ENCODE measurements around the gene MEAF6. TPM values are rescaled to one million over a fixed set of nuclear protein-coding genes. Genes with fewer than 3 reads are reported as not detected.
A peak's percentile ranks its signal among the peaks of the same experiment; 100 is the strongest.
"Not testable (repeated sequence)": the region's sequence is repeated elsewhere in the genome, so short reads cannot be mapped to it uniquely, and the experiment has no call there.

Gene MEAF6
- total and polyA plus RNA-seq, 7 donors, result 27.2 to 109 (median 35.4) TPM

GRCh38 chr1:37544530-37544929, 30.0 kb upstream of the MEAF6 start:
- ATAC-seq (no peak), DNase-seq (no peak)
- WGBS, 3 donors, result 96 to 97% (median 97%) methylated on average over 21 of the region's 21 CpGs
- H3K27ac ChIP-seq, result no peak overlapping the region
- H3K4me1 ChIP-seq, result no peaks in the 10 kb centered on the region
- TF ChIP-seq CTCF (IDR thresholded peaks at IDR 0.05), result no peak
- intact Hi-C loops (cut with DNase I), result no loop called here
- peaks cover 5 to 90% of the 10 kb centered on the region in 2 donors for H3K36me3 ChIP-seq (ENCODE audit: insufficient read depth in 1 of 2, low read depth in 1 of 2)
- H3K9me3 ChIP-seq, result no peaks in the 10 kb centered on the region
- H3K4me3 ChIP-seq, result no peak overlapping the region
- H3K27me3 ChIP-seq (ENCODE audit: insufficient read depth in 3 of 3, low read length in 2 of 3), result no peaks in the 10 kb centered on the region

GRCh38 chr1:37540036-37540785, 25.6 kb upstream of the MEAF6 start:
- Histone ChIP-seq H3K36me3 (ENCODE audit: insufficient read depth in 1 of 2, low read depth in 1 of 2) (peaks cover 10 to 87% of the 10 kb centered on the region in 2 donors), H3K4me3 (no peak overlapping the region), H3K27ac (no peak overlapping the region), H3K9me3 (no peaks in the 10 kb centered on the region), H3K27me3 (ENCODE audit: insufficient read depth in 3 of 3, low read length in 2 of 3) (no peaks in the 10 kb centered on the region), H3K4me1 (no peaks in the 10 kb centered on the region)
- intact Hi-C loops (cut with DNase I), result no loop called here
- WGBS, 3 donors, result 93 to 95% (median 93%) methylated on average over 30 of the region's 30 CpGs
- no peak for ATAC-seq
- no peak for DNase-seq
- no peak for TF ChIP-seq CTCF (IDR thresholded peaks at IDR 0.05)

- H3K4me3 ChIP-seq; H3K9me3 ChIP-seq; H3K27me3 ChIP-seq (ENCODE audit: insufficient read depth in 3 of 3, low read length in 2 of 3); DNase-seq; ATAC-seq; H3K27ac ChIP-seq; intact Hi-C loops (cut with DNase I); H3K4me1 ChIP-seq: not testable (repeated sequence)
- WGBS, 3 donors, result 91 to 95% (median 94%) methylated on average over 10 of the region's 10 CpGs
- H3K36me3 ChIP-seq (ENCODE audit: insufficient read depth in 1 of 2, low read depth in 1 of 2), result peaks cover 7 to 77% of the 10 kb centered on the region in 2 donors
Measured at GRCh38 chr1:37539154-37539553, 24.6 kb upstream of the MEAF6 start.

GRCh38 chr1:37537378-37537777, 22.8 kb upstream of the MEAF6 start:
- ATAC-seq (peak in 3 of 4 donors; percentile 28 to 45 (median 41)), DNase-seq (no peak)
- intact Hi-C loops (cut with DNase I), result no loop called here
- no peak for TF ChIP-seq CTCF (IDR thresholded peaks at IDR 0.05)
- H3K9me3 ChIP-seq, result no peaks in the 10 kb centered on the region
- no peaks in the 10 kb centered on the region for H3K27me3 ChIP-seq (ENCODE audit: insufficient read depth in 3 of 3, low read length in 2 of 3)
- H3K36me3 ChIP-seq (ENCODE audit: insufficient read depth in 1 of 2, low read depth in 1 of 2), result peaks cover 7 to 69% of the 10 kb centered on the region in 2 donors
- no peak overlapping the region for H3K27ac ChIP-seq
- H3K4me3 ChIP-seq, result no peak overlapping the region
- H3K4me1 ChIP-seq, result peaks cover 18% of the 10 kb centered on the region
- WGBS, 3 donors, result 78 to 86% (median 84%) methylated on average over 2 of the region's 2 CpGs

GRCh38 chr1:37533317-37534093, 18.9 kb upstream of the MEAF6 start:
- Histone ChIP-seq H3K4me1 (peaks cover 18% of the 10 kb centered on the region), H3K36me3 (ENCODE audit: insufficient read depth in 1 of 2, low read depth in 1 of 2) (peaks cover 2 to 30% of the 10 kb centered on the region in 2 donors), H3K27ac (peak overlapping the region; percentile 62), H3K9me3 (no peaks in the 10 kb centered on the region), H3K27me3 (ENCODE audit: insufficient read depth in 3 of 3, low read length in 2 of 3) (no peaks in the 10 kb centered on the region), H3K4me3 (no peak overlapping the region)
- no peak for TF ChIP-seq CTCF (IDR thresholded peaks at IDR 0.05)
- intact Hi-C loops (cut with DNase I), result no loop called here
- WGBS, 3 donors, result 69 to 90% (median 75%) methylated on average over 4 of the region's 4 CpGs
- DNase-seq, result no peak
- ATAC-seq, result peak in 1 of 4 donors; percentile 15

- WGBS, 3 donors, result 94 to 99% (median 95%) methylated on average over 4 of the region's 4 CpGs
- ATAC-seq; H3K27ac ChIP-seq; H3K4me3 ChIP-seq; DNase-seq; intact Hi-C loops (cut with DNase I); H3K9me3 ChIP-seq; H3K27me3 ChIP-seq (ENCODE audit: insufficient read depth in 3 of 3, low read length in 2 of 3): not testable (repeated sequence)
- peaks cover 2 to 21% of the 10 kb centered on the region in 2 donors for H3K36me3 ChIP-seq (ENCODE audit: insufficient read depth in 1 of 2, low read depth in 1 of 2)
- peaks cover 18% of the 10 kb centered on the region for H3K4me1 ChIP-seq
Measured at GRCh38 chr1:37532418-37533156, 18.0 kb upstream of the MEAF6 start.

- ATAC-seq; H3K4me3 ChIP-seq; DNase-seq; H3K9me3 ChIP-seq; H3K36me3 ChIP-seq (ENCODE audit: insufficient read depth in 1 of 2, low read depth in 1 of 2); H3K27ac ChIP-seq; H3K27me3 ChIP-seq (ENCODE audit: insufficient read depth in 3 of 3, low read length in 2 of 3); intact Hi-C loops (cut with DNase I): not testable (repeated sequence)
- WGBS, 3 donors, result 74 to 95% (median 91%) methylated on average over 1 of the region's 1 CpG
- peaks cover 17% of the 10 kb centered on the region for H3K4me1 ChIP-seq
Measured at GRCh38 chr1:37529888-37530287, 15.3 kb upstream of the MEAF6 start.
